ENCODE results near the gene SLAMF8. TPM values are rescaled to one million over a fixed set of nuclear protein-coding genes. Genes with fewer than 3 reads are reported as not detected.

The SLAMF8 gene
- 0.18 and 0.86 TPM in 2 replicates for total RNA-seq

GRCh38 chr1:159826441-159827101, at the start of gene SLAMF8:
Gene SLAMF8 (plus strand): TSS chr1:159826873. CDS start chr1:159826899, 26 bp downstream.

DNA sequence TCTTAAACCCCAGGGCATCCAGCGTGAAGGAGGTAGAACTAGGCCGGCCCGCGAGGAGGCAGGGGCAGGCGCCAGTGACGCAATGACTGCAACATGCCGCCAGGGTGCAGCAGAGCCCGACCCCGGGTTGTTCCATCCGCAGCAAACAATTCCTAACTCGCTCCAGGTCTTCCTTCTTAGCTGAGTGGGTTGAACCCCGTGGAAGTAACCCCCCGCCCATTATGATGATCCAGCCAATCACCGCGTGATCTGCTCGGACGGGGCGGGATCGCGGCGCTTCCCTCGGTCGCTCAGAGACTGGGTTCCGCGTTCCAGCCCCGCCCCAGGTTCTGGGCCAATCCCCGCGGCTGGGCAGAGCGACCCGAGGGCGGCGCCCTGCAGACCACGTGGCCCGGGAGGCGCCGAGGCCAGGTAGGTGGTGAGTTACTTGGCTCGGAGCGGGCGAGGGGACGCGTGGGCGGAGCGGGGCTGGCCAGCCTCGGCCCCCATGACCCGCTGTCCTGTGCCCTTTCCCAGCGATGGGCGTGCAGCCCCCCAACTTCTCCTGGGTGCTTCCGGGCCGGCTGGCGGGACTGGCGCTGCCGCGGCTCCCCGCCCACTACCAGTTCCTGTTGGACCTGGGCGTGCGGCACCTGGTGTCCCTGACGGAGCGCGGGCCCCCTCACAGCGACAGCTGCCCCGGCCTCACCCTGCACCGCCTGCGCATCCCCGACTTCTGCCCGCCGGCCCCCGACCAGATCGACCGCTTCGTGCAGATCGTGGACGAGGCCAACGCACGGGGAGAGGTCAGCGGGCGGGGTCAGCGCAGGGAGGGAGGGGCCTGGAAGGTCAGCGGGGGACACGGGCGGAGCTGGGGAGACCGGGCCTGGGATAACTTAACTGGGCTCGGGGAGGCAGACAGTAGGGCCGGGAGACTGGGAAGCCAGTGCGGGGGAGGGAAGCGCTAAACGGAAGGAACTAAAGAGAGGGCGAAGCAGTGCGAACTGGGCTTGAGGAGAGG, 45.8 kb upstream of the SLAMF8 start, which contains the start of gene DUSP23:
DUSP23 (plus strand) TSS at position 380 of the 1,000 bp plus-strand sequence; CDS start at position 519, 139 bp downstream.

DNA sequence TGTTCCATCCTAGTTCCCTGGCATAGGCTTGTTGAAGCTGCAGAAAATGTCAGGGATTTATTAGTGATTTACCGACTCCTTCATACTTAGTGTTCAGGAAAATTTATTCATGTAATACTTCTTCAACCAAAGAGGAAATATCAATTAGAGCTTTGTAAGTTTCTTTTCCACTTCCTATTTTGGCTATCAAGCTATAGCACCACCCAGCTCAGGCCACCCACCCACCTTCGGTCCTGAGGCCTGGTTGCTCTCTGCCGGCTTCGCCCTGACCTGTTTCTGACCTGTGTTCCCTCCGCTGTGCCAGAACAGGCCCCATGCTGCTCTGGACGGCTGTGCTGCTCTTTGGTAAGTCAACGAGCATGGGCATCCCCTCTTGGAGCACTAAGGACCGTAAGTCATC, 24.6 kb upstream of the SLAMF8 start, which contains the start of gene FCRL6:
FCRL6 (plus strand) TSS at position 250 of the 400 bp plus-strand sequence; CDS start at position 315, 65 bp downstream.

DNA sequence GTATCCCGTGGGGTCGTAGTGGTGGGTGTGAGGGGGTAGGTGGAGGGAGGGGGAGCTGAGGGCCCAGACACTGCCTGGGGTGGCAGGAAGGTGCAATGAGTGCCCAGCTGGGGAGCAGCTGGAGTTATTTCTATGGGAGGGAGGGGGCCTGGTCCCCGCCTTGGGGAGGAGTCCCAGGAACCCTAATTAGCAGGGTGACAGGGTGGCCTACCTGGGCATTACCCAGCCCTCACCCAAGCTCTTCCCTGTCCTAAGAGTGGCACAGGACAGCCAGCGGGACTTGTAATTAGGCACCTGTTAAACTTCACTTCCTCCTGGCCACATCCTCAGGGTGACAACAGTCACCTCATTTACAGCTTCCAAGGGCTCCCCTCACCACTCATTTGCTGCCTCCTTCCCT, 35.9 kb downstream of the SLAMF8 start, which contains the start of gene VSIG8:
VSIG8 (minus strand) TSS at position 101 of the 400 bp plus-strand sequence. CDS start 136 bp downstream, outside the sequence.

Other genes with a start within 250 kb of the SLAMF8 start
- gene APCS, start 239.0 kb upstream of the SLAMF8 start, total RNA-seq = not detected in 2 replicates
- not detected in 2 replicates for gene CRP, start 112.3 kb upstream of the SLAMF8 start, total RNA-seq
- 15.8 and 17.0 TPM in 2 replicates for gene DUSP23, start 45.9 kb upstream of the SLAMF8 start, total RNA-seq
- not detected in 2 replicates for gene FCRL6, start 24.5 kb upstream of the SLAMF8 start, total RNA-seq
- not detected in 2 replicates for gene VSIG8, start 35.8 kb downstream of the SLAMF8 start, total RNA-seq
- gene CFAP45, start 73.3 kb downstream of the SLAMF8 start, total RNA-seq = 1.2 TPM in 1 of 2 replicates, not detected in the other
- 555 and 578 TPM in 2 replicates for gene TAGLN2, start 98.6 kb downstream of the SLAMF8 start, total RNA-seq
- not detected in 2 replicates for gene IGSF9, start 118.7 kb downstream of the SLAMF8 start, total RNA-seq
- gene SLAMF9, start 127.4 kb downstream of the SLAMF8 start, total RNA-seq = not detected in 2 replicates
- gene PIGM, start 205.1 kb downstream of the SLAMF8 start, total RNA-seq = 1.7 and 2.7 TPM in 2 replicates
- not detected in 2 replicates for gene KCNJ10, start 243.3 kb downstream of the SLAMF8 start, total RNA-seq

Data from myometrial cell (primary cell).